GM23338 (cell line): ENCODE measurements around the gene CGNL1. TPM values are rescaled to one million over a fixed set of nuclear protein-coding genes. Genes with fewer than 3 reads are reported as not detected.
A peak's percentile ranks its signal among the peaks of the same experiment; 100 is the strongest.

Experiments used
- ATAC-seq: fragments of 200-7000 bp; cut with Tn5 transposase; 3 replicates; pipeline ENCODE4 v1.9.1; 2020
- DNase-seq: peaks from one replicate; pipeline ENCODE4 v3.0.0-alpha.2; 2015; ENCODE audit warnings: low spot score
- H2AFZ ChIP-seq: fragments of 200-600 bp; sonication (generic); 2 replicates; pipeline ENCODE4 v1.8.0; 2016; ENCODE audit warnings: antibody characterized with exemption, mild to moderate bottlenecking, moderate library complexity
- H3F3A ChIP-seq: fragments of 200-600 bp; sonication (generic); replicated peaks from 2 replicates; pipeline ENCODE4 v1.8.0; 2017; ENCODE audit warnings: antibody characterized with exemption, mixed run types, low read depth
- H3K27ac ChIP-seq: fragments of 200-600 bp; sonication (generic); 2 replicates; pipeline ENCODE4 v1.6.1; 2016; ENCODE audit warnings: low read depth
- H3K27me3 ChIP-seq: fragments of 200-600 bp; sonication (generic); 2 replicates; pipeline ENCODE4 v1.8.0; 2016; ENCODE audit warnings: mild to moderate bottlenecking, mixed run types, moderate library complexity; ENCODE audit not compliant: insufficient read depth
- H3K36me3 ChIP-seq: fragments of 200-600 bp; sonication (generic); 2 replicates; pipeline ENCODE4 v1.8.0; 2016; ENCODE audit warnings: mild to moderate bottlenecking; ENCODE audit not compliant: insufficient read depth
- H3K4me1 ChIP-seq: fragments of 200-600 bp; sonication (generic); 2 replicates; pipeline ENCODE4 v1.8.0; 2016; ENCODE audit warnings: mild to moderate bottlenecking, moderate library complexity; ENCODE audit not compliant: insufficient read depth
- H3K4me2 ChIP-seq: fragments of 200-600 bp; sonication (generic); 2 replicates; pipeline ENCODE4 v1.7.1; 2017; ENCODE audit warnings: mixed run types
- H3K4me3 ChIP-seq: fragments of 200-600 bp; sonication (generic); 2 replicates; pipeline ENCODE4 v1.6.1; 2016; ENCODE audit warnings: mixed run types
- H3K79me2 ChIP-seq: fragments of 200-600 bp; sonication (generic); replicated peaks from 2 replicates; pipeline ENCODE4 v1.8.0; 2017; ENCODE audit warnings: mild to moderate bottlenecking; ENCODE audit not compliant: insufficient read depth
- H3K9me2 ChIP-seq: fragments of 200-600 bp; sonication (generic); 2 replicates; pipeline ENCODE4 v1.8.0; 2017; ENCODE audit not compliant: insufficient read depth
- H4K20me1 ChIP-seq: fragments of 200-600 bp; sonication (generic); replicated peaks from 2 replicates; pipeline ENCODE4 v1.8.0; 2017; ENCODE audit warnings: mild to moderate bottlenecking; ENCODE audit not compliant: insufficient read depth
- H3K27ac Mint-ChIP-seq: 2 replicates; pipeline ENCODE4 v1.8.0; 2020; ENCODE audit warnings: inconsistent platforms, mild to moderate bottlenecking, moderate library complexity, mixed read lengths
- H3K27me3 Mint-ChIP-seq: 3 replicates; pipeline ENCODE4 v1.8.0; 2022; ENCODE audit warnings: low read depth, mild to moderate bottlenecking, moderate library complexity, mixed read lengths, inconsistent platforms; ENCODE audit not compliant: insufficient read depth, poor library complexity
- H3K36me3 Mint-ChIP-seq: 3 replicates; pipeline ENCODE4 v1.8.0; 2021; ENCODE audit warnings: low read depth, mild to moderate bottlenecking, inconsistent platforms, moderate library complexity, mixed read lengths
- H3K4me1 Mint-ChIP-seq: 3 replicates; pipeline ENCODE4 v1.8.0; 2020; ENCODE audit warnings: mild to moderate bottlenecking, inconsistent platforms, mixed read lengths
- H3K4me3 Mint-ChIP-seq: 3 replicates; pipeline ENCODE4 v1.8.0; 2021; ENCODE audit warnings: moderate library complexity, mild to moderate bottlenecking, inconsistent platforms, mixed read lengths
- H3K9me3 Mint-ChIP-seq: 3 replicates; pipeline ENCODE4 v1.8.0; 2020; ENCODE audit warnings: moderate library complexity, mild to moderate bottlenecking, inconsistent platforms, mixed read lengths
- CREB1 ChIP-seq: fragments of 250-450 bp; sonication (Bioruptor Pico); IDR thresholded peaks from 2 replicates; pipeline ENCODE4 v1.5.0; 2020; ENCODE audit warnings: low read depth, mild to moderate bottlenecking, moderate library complexity
- EZH2 ChIP-seq: fragments of 200-600 bp; sonication (generic); IDR thresholded peaks from one replicate; pipeline ENCODE4 v1.8.0; 2017; ENCODE audit warnings: antibody characterized with exemption, mild to moderate bottlenecking, low read depth; ENCODE audit not compliant: unreplicated experiment
- EZH2phosphoT487 ChIP-seq: fragments of 200-600 bp; sonication (generic); IDR thresholded peaks from one replicate; pipeline ENCODE4 v1.8.1; 2018; ENCODE audit warnings: antibody characterized with exemption; ENCODE audit not compliant: unreplicated experiment
- JUNB ChIP-seq: IDR thresholded peaks from one replicate; pipeline ENCODE4 v1.6.1; 2016; ENCODE audit warnings: antibody characterized with exemption; ENCODE audit not compliant: unreplicated experiment
- NANOG ChIP-seq: IDR thresholded peaks from 2 replicates; pipeline ENCODE4 v1.6.1; 2016; ENCODE audit warnings: antibody characterized with exemption, borderline replicate concordance
- POLR2AphosphoS5 ChIP-seq: IDR thresholded peaks from 2 replicates; pipeline ENCODE4 v1.6.1; 2016; ENCODE audit warnings: antibody characterized with exemption, low read depth
- STAT1 ChIP-seq: IDR thresholded peaks from one replicate; pipeline ENCODE4 v1.6.1; 2016; ENCODE audit warnings: antibody characterized with exemption; ENCODE audit not compliant: unreplicated experiment
- ZNF114 ChIP-seq: fragments of 250-450 bp; sonication (Bioruptor Pico); IDR thresholded peaks from 2 replicates; pipeline ENCODE4 v1.5.0; 2020; ENCODE audit warnings: mild to moderate bottlenecking, moderate library complexity
- ZNF331 ChIP-seq: fragments of 250-450 bp; sonication (Bioruptor Pico); IDR thresholded peaks from 2 replicates; pipeline ENCODE4 v1.5.0; 2020; ENCODE audit warnings: low read depth, mild to moderate bottlenecking, moderate library complexity
- ZNF462 ChIP-seq: fragments of 250-450 bp; sonication (Bioruptor Pico); IDR thresholded peaks from 2 replicates; pipeline ENCODE4 v1.5.0; 2020; ENCODE audit warnings: mild to moderate bottlenecking, moderate library complexity
- polyA plus RNA-seq: library from polyadenylated mRNA; unstranded; fragments of >200 nt; fragmentation: Nextera tagmentation; extraction: Ambion mirVana; gene quantifications from 2 replicates; pipeline ENCODE4 v1.2.1, GENCODE V29; 2016
- total RNA-seq: library from RNA; depleted of rRNA; stranded (reverse); fragments of >200 nt; shearing (Covaris generic); gene quantifications from 2 replicates; pipeline ENCODE4 v1.2.3, GENCODE V29; 2014

Gene CGNL1
- total and polyA plus RNA-seq, 2 experiments from 2014 or later: 20.0 to 57.8 TPM

- Histone ChIP-seq H3K4me1 (peaks cover 39% of the 10 kb centered on the region), H2AFZ (peak overlapping the region; percentile 93), H3K4me2 (peak overlapping the region; percentile 96), H3F3A (peaks cover 10% of the 10 kb centered on the region; the same call in 1 of the 2 replicates), H3K27ac (no peak overlapping the region), H4K20me1 (no peaks in the 10 kb centered on the region), H3K27me3 (peaks cover 25% of the 10 kb centered on the region), H3K4me3 (peak overlapping the region; percentile 63), H3K79me2 (peaks cover 24% of the 10 kb centered on the region), H3K36me3 (no peaks in the 10 kb centered on the region), H3K9me2 (no peaks in the 10 kb centered on the region)
- Mint-ChIP-seq H3K27me3 (peaks cover 29% of the 10 kb centered on the region), H3K4me1 (peaks cover 56% of the 10 kb centered on the region), H3K9me3 (no peaks in the 10 kb centered on the region), H3K4me3 (peak overlapping the region; percentile 84), H3K36me3 (no peaks in the 10 kb centered on the region; the same call in 2 of the 3 replicates), H3K27ac (no peak overlapping the region)
- ATAC-seq (peak; percentile 51), DNase-seq (peak; percentile 75)
- TF ChIP-seq CREB1 (CRISPR knock-in tag) (no peak), ZNF462 (CRISPR knock-in tag) (no peak), EZH2phosphoT487 (no peak), EZH2 (no peak), JUNB (no peak), POLR2AphosphoS5 (no peak), NANOG (no peak), ZNF114 (CRISPR knock-in tag) (no peak), STAT1 (no peak), ZNF331 (CRISPR knock-in tag) (no peak)
These were observed 582 bp downstream of the CGNL1 start for GRCh38 chr15:57376696-57377477.
